GM18508 (cell line): ENCODE results near the gene DNAJA4.

ENCODE experiments used
- ATAC-seq: cut with Tn5 transposase; IDR thresholded peaks from one replicate; pipeline ENCODE4 v1.9.1; 2021; ENCODE audit warnings: moderate number of reproducible peaks; ENCODE audit not compliant: insufficient read depth, unreplicated experiment

Gene DNAJA4

GRCh38 chr15:78274994-78275393 lies 10.6 kb downstream of the DNAJA4 start:
- no peak for ATAC-seq

- no peak for ATAC-seq
These were observed 11.9 kb downstream of the DNAJA4 start for GRCh38 chr15:78276064-78276943.

GRCh38 chr15:78280319-78281072 lies 16.1 kb downstream of the DNAJA4 start:
- ATAC-seq: no peak

GRCh38 chr15:78282324-78282723 lies 18.0 kb downstream of the DNAJA4 start:
- ATAC-seq: no peak

GRCh38 chr15:78284758-78285157 lies 20.4 kb downstream of the DNAJA4 start:
- ATAC-seq: no peak

GRCh38 chr15:78290222-78290621 lies 25.9 kb downstream of the DNAJA4 start:
- no peak for ATAC-seq

- ATAC-seq: no peak
These were observed 26.7 kb downstream of the DNAJA4 start for GRCh38 chr15:78291052-78291451.

GRCh38 chr15:78291698-78292097 lies 27.3 kb downstream of the DNAJA4 start:
- ATAC-seq: no peak

GRCh38 chr15:78292219-78292618 lies 27.9 kb downstream of the DNAJA4 start:
- ATAC-seq: no peak

- ATAC-seq: no peak
These were observed 35.0 kb downstream of the DNAJA4 start, which contains the start of gene SKIC8 for GRCh38 chr15:78299101-78299930. TSS of gene SKIC8 (minus strand) at chr15:78299609. CDS start at chr15:78295686, 3,923 bp downstream.

GRCh38 chr15:78301326-78301725 lies 37.0 kb downstream of the DNAJA4 start:
- no peak for ATAC-seq

- no peak for ATAC-seq
These were observed 37.5 kb downstream of the DNAJA4 start for GRCh38 chr15:78301828-78302227.

- no peak for ATAC-seq
These were observed 38.4 kb downstream of the DNAJA4 start for GRCh38 chr15:78302579-78303312.

GRCh38 chr15:78304216-78305066 lies 40.1 kb downstream of the DNAJA4 start:
- no peak for ATAC-seq

- ATAC-seq: no peak
These were observed 41.9 kb downstream of the DNAJA4 start for GRCh38 chr15:78306176-78306774.

GRCh38 chr15:78307976-78308375 lies 43.6 kb downstream of the DNAJA4 start:
- no peak for ATAC-seq

- ATAC-seq: no peak
These were observed 44.2 kb downstream of the DNAJA4 start for GRCh38 chr15:78308422-78309032.

GRCh38 chr15:78311292-78311691 lies 46.9 kb downstream of the DNAJA4 start:
- no peak for ATAC-seq
